HG03439 (cell line): ENCODE measurements around the gene NDUFB3.
"Not testable (repeated sequence)": the region's sequence is repeated elsewhere in the genome, so short reads cannot be mapped to it uniquely, and the experiment has no call there.

Experiments used
- ATAC-seq: cut with Tn5 transposase; IDR thresholded peaks from one replicate; pipeline ENCODE4 v1.9.1; 2021; ENCODE audit warnings: mild to moderate bottlenecking, moderate library complexity; ENCODE audit not compliant: unreplicated experiment

NDUFB3 gene

GRCh38 chr2:201090574-201090973, 18.8 kb downstream of the NDUFB3 start:
- ATAC-seq: no peak

GRCh38 chr2:201093573-201093972, 21.8 kb downstream of the NDUFB3 start:
- ATAC-seq: no peak

DNA sequence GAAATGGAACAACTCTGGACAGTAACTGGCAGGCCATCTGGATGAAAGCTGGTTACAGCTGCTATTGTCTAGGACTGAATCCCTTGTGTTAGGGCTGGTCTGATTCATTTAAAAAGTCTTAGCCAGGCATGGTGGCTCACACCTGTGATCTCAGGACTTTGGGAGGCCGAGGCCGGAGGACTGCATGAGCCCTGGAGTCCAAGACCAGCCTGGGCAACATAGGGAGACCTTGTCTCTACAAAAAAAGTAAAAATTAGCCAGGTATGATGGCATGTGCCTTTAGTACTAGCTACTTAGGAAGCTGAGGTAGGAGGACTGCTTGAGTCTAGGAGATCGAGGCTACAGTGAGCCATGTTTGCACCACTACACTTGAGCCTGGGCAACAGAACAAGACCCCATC, 28.7 kb downstream of the NDUFB3 start:
- no peak for ATAC-seq

DNA sequence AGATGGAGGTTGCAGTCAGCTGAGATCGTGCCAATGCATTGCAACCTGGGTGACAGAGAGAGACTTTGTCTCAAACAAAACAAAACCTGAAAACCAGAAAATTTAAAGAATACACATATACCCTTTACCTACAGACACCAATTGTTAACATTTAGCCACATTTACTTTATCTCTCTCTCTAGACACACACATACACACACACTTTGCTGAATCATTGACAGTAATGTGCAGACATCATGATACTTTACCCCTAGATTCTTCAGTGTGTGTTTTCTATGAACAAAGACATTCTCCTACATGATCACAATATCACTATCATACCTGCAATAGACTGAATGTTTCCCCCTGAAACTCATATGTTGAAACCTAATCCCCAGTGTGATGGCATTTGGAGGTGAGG, 34.0 kb downstream of the NDUFB3 start:
- ATAC-seq: no peak

GRCh38 chr2:201107624-201108023, 35.8 kb downstream of the NDUFB3 start:
- ATAC-seq: no peak

DNA sequence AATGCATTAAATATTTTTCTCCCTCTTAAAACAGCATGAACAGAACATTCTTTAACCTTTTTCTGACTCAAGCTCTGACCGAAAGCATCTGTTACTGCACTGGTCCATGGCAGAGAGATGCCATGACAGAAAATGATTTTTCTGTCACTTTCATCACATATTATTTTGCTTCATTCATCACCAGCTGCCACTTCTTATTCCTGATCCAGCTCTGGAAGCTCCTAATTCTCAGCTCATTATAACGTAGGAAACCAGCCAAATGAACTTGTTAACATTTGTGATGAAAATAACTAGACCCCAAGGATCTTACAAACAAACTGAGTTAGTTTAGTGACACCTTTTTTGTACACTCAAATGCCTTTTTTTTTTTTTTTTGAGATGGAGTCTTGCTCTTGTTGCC, 36.5 kb downstream of the NDUFB3 start:
- ATAC-seq: no peak

- no peak for ATAC-seq
Observed at GRCh38 chr2:201109186-201109585, 37.4 kb downstream of the NDUFB3 start.

DNA sequence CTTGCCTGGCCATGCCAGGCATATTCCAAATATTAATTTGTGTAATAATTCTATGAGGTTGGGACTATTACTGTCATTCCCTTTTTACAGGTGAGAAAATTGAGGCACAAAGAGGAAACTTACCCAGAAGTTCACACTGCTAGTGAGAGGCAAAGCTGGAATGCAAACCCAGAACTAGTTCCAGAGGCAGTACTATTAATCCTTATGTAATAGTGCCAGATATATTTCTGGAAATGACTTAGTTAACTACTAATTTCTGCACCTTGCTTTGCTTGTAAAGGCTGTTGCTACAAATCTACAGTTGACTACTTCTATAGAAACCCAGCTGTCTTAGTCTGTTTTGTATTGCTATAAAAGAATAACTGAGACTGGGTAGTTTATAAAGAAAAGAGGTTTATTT, 38.8 kb downstream of the NDUFB3 start:
- ATAC-seq: no peak

- no peak for ATAC-seq
Observed at GRCh38 chr2:201111096-201111495, 39.3 kb downstream of the NDUFB3 start.

DNA sequence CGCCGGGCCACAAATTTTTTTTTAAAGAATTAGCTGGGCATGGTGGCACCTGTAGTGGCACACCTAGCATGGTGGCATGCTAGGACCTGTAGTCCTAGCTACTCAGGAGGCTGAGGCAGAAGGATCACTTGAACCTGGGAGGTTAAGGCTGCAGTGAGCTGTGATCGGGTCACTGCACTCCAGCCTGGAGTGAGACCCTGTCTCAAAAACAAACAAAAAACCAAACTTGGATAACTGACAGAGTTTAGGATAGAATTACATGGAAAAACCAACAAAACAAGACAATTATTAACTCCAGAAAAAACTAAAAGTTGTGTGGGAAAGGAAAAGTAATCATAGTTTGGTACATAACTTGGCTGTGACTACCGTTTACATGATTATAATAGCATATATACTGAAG, 42.5 kb downstream of the NDUFB3 start:
- no peak for ATAC-seq

DNA sequence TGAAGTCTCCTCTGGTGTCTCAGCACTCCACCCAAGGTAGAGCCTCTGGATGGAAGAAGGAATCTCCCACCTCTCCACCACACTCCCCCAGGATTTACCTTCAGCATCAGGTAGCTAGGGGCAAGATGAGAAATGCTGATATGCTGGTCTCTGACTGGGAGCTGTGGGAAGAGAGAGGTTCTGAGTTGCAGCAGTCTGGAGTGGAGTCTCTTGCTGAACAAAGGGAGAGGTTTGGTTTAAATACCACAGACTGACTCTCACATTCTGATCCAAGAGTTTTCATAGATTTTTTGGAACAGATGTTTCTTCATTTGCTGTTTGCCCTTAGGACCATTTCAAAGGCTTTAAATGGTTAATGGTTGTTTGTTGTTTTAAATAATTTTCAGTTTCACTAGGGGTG, 43.0 kb downstream of the NDUFB3 start:
- no peak for ATAC-seq

GRCh38 chr2:201116115-201116958, 44.5 kb downstream of the NDUFB3 start, which contains the start of gene CFLAR:
CFLAR (plus strand) TSS chr2:201116164; CDS start chr2:201129866, 13,702 bp downstream.
- peak; percentile 37 for ATAC-seq

- ATAC-seq: no peak
Observed at GRCh38 chr2:201116959-201117734, 45.3 kb downstream of the NDUFB3 start.

DNA sequence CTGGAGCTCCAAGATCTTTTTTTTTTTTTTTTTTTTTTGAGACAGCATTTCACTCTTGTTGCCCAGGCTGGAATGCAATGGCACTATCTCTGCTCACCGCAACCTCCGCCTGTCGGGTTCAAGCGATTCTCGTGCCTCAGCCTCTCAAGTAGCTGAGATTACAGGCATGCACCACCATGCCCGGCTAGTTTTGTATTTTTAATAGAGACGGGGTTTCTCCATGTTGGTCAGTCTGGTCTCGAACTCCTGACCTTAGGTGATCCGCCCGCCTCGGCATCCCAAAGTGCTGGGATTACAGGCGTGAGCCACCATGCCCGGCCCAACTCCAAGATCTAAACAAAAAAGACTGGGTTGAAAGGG, 45.9 kb downstream of the NDUFB3 start:
- ATAC-seq: not testable (repeated sequence)

DNA sequence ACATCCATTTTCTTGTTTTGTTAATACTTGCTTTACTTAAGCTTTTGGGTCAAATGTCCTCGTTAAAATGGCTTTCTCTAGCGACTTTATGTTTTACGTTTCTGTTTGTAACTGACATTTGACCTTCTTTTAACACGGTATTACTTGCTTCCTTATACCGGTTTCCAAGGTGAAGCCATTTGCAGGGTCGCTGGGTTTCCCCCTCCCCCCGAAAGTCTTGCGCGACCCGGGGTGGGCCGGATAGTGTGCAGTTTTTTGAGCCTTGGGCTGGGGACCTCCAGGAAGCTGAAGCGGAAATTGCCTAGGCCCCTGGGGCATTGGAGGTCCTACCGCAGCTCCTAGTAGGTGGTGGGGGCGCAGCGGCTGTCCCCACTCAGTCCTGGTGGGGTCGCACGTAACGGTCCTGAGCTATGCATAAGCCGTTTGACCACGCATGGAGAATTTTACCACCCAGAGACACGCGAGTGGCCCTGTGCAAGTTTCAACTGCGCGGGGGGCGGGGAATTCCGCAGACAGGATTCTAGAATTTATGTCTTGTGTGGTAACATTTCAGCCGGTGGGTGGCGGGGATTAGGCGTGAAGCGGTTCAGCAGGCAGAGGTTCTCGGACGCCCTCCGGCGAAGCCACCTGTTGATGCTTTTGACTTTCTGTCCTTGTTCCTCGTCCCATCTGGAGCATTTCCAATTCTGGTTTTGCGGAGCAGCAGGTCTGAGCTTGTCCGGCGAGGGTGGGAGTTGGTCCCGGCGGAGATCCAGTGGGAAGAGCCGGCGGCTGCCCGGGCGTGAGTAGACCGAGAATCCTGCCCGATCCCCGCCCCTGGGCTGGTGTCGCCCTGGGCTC, 46.5 kb downstream of the NDUFB3 start:
- ATAC-seq: peak; percentile 46

GRCh38 chr2:201118961-201119854, 47.4 kb downstream of the NDUFB3 start:
- ATAC-seq: no peak

- no peak for ATAC-seq
Observed at GRCh38 chr2:201122276-201122675, 50.5 kb downstream of the NDUFB3 start.

DNA sequence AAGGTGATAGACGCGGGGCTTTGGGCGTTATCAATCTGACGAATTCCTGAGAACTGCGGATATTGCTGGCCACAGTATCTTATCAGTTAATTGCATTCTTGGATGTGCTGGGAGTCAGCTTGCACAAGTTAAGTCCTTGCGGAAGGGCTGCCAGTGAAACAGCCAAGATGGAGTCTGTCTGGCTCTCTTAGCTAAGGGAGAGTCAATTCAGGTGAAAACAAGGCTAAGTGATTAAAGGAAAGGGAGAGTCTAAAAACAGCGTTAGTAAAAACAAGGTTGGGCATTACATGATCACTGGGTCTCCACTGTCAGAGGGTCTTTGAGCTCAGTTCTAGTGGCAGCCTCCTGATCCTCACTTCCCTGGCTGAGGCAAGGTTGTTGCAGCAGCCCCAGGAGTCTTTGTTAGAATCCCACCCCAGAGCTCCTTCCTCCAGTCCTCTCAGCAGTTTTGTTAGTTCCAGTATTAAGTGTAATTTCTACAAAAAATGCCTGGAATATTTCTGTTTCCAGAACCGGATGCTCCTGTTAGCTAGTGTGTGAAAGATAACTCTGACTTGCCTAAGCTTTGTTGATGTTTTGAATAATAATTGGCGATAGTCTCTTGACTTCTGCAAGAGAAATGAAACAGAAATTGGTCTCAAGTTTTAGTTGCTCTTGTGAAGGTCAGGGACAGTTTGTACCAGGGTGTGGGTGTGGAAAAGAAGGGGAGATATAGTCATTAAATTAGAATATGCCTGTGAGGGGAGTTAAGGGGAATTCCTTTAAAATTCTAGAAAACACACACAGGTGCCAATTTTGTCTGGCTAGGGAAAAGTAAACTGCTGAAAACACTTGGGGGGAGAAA, 54.7 kb downstream of the NDUFB3 start:
- ATAC-seq: peak; percentile 21

DNA sequence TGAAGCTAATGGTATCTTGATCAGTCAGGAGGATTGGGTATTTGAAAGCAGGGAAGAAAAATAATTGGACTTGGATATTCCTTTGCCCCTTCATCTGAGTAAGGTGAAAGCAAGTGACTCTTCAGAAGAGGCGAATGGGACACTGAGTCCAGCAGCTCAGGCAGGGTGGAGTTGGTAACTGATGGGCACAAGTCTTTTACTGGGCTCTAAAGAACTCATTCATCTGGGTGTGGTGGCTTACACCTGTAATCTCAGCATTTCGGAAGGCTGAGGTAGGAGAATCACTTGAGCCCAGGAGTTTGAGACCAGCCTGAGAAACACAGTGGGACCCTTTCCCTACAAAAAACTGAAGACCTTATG, 55.3 kb downstream of the NDUFB3 start:
- no peak for ATAC-seq
